Activated CD4-positive, alpha-beta T cell treated with anti-CD3 and anti-CD28 coated beads, Interleukin-2, amount 10 ng/mL, durations not matched to agents 24 days and 14 days (primary cell): Measurements from ENCODE around the gene PLCB1. TPM values are rescaled to one million over a fixed set of nuclear protein-coding genes. Genes with fewer than 3 reads are reported as not detected.
"Not testable (repeated sequence)": the region's sequence is repeated elsewhere in the genome, so short reads cannot be mapped to it uniquely, and the experiment has no call there.

Experiments
- DNase-seq: peaks from one replicate; pipeline ENCODE4 v3.0.0; 2022
- H3K27ac Mint-ChIP-seq: one replicate; pipeline ENCODE4 v1.8.0; 2022; ENCODE audit warnings: mild to moderate bottlenecking, mixed read lengths
- H3K27me3 Mint-ChIP-seq: one replicate; pipeline ENCODE4 v1.8.0; 2022; ENCODE audit warnings: mixed read lengths
- H3K36me3 Mint-ChIP-seq: one replicate; pipeline ENCODE4 v1.8.0; 2022; ENCODE audit warnings: low read depth, mild to moderate bottlenecking, mixed read lengths
- H3K4me1 Mint-ChIP-seq: one replicate; pipeline ENCODE4 v1.8.0; 2021; ENCODE audit warnings: mixed read lengths
- H3K4me3 Mint-ChIP-seq: one replicate; pipeline ENCODE4 v1.8.0; 2022; ENCODE audit warnings: mild to moderate bottlenecking, moderate library complexity, mixed read lengths
- H3K9me3 Mint-ChIP-seq: one replicate; pipeline ENCODE4 v1.8.0; 2021; ENCODE audit warnings: mixed read lengths
- intact Hi-C: fragments of 100-400 bp; cut with micrococcal nuclease; formaldehyde crosslinking; loops from one replicate; pipeline ENCODE4 v1.15.1; 2023
- total RNA-seq: library from RNA; stranded (reverse); gene quantifications from 2 replicates; pipeline ENCODE4 v1.2.3, GENCODE V29; 2022

PLCB1 gene
- total RNA-seq, 1 donor from 2014 or later, result 1.2 TPM

- Mint-ChIP-seq H3K4me3 (no peak overlapping the region), H3K27ac (no peak overlapping the region), H3K9me3 (no peaks in the 10 kb centered on the region), H3K4me1 (no peaks in the 10 kb centered on the region), H3K36me3 (no peaks in the 10 kb centered on the region), H3K27me3 (no peaks in the 10 kb centered on the region)
- no peak for DNase-seq
- intact Hi-C loops, result no loop called here
Observed at GRCh38 chr20:8579035-8579434, 447.0 kb downstream of the PLCB1 start.

- H3K27ac Mint-ChIP-seq, result no peak overlapping the region
- intact Hi-C loops, result no loop called here
- DNase-seq, result no peak
- H3K27me3 Mint-ChIP-seq, result no peaks in the 10 kb centered on the region
- H3K4me3 Mint-ChIP-seq, result no peak overlapping the region
- no peaks in the 10 kb centered on the region for H3K36me3 Mint-ChIP-seq
- no peaks in the 10 kb centered on the region for H3K4me1 Mint-ChIP-seq
- H3K9me3 Mint-ChIP-seq, result no peaks in the 10 kb centered on the region
Observed at GRCh38 chr20:8581446-8582183, 449.5 kb downstream of the PLCB1 start.

GRCh38 chr20:8583012-8583565, 451.0 kb downstream of the PLCB1 start:
- intact Hi-C loops, result no loop called here
- DNase-seq, result no peak
- Mint-ChIP-seq H3K4me1 (no peaks in the 10 kb centered on the region), H3K27ac (no peak overlapping the region), H3K9me3 (no peaks in the 10 kb centered on the region), H3K36me3 (no peaks in the 10 kb centered on the region), H3K27me3 (no peaks in the 10 kb centered on the region), H3K4me3 (no peak overlapping the region)

GRCh38 chr20:8583566-8584043, 451.5 kb downstream of the PLCB1 start:
- Mint-ChIP-seq H3K36me3 (no peaks in the 10 kb centered on the region), H3K27ac (no peak overlapping the region), H3K4me1 (no peaks in the 10 kb centered on the region), H3K4me3 (no peak overlapping the region), H3K27me3 (no peaks in the 10 kb centered on the region), H3K9me3 (no peaks in the 10 kb centered on the region)
- DNase-seq, result no peak
- intact Hi-C loops, result no loop called here

- Mint-ChIP-seq H3K9me3 (no peaks in the 10 kb centered on the region), H3K27me3 (no peaks in the 10 kb centered on the region), H3K36me3 (no peaks in the 10 kb centered on the region), H3K27ac (no peak overlapping the region), H3K4me1 (no peaks in the 10 kb centered on the region), H3K4me3 (no peak overlapping the region)
- intact Hi-C loops, result no loop called here
- DNase-seq, result no peak
Observed at GRCh38 chr20:8587251-8587650, 455.2 kb downstream of the PLCB1 start.

GRCh38 chr20:8587810-8588209, 455.7 kb downstream of the PLCB1 start:
- Mint-ChIP-seq H3K36me3 (no peaks in the 10 kb centered on the region), H3K9me3 (no peaks in the 10 kb centered on the region), H3K27ac (no peak overlapping the region), H3K4me3 (no peak overlapping the region), H3K27me3 (no peaks in the 10 kb centered on the region), H3K4me1 (no peaks in the 10 kb centered on the region)
- intact Hi-C loops, result no loop called here
- DNase-seq, result no peak

GRCh38 chr20:8589956-8590355, 457.9 kb downstream of the PLCB1 start:
- H3K4me1 Mint-ChIP-seq, result no peaks in the 10 kb centered on the region
- no peak overlapping the region for H3K4me3 Mint-ChIP-seq
- H3K36me3 Mint-ChIP-seq, result no peaks in the 10 kb centered on the region
- intact Hi-C loops, result no loop called here
- H3K9me3 Mint-ChIP-seq, result no peaks in the 10 kb centered on the region
- no peak for DNase-seq
- no peak overlapping the region for H3K27ac Mint-ChIP-seq
- no peaks in the 10 kb centered on the region for H3K27me3 Mint-ChIP-seq

GRCh38 chr20:8600910-8601541, 469.0 kb downstream of the PLCB1 start:
- H3K4me1 Mint-ChIP-seq, H3K27me3 Mint-ChIP-seq, intact Hi-C loops, H3K27ac Mint-ChIP-seq, H3K36me3 Mint-ChIP-seq, DNase-seq, H3K4me3 Mint-ChIP-seq: not testable (repeated sequence)
- peaks cover 10% of the 10 kb centered on the region for H3K9me3 Mint-ChIP-seq

- no peak for DNase-seq
- H3K4me3 Mint-ChIP-seq, result no peak overlapping the region
Observed at GRCh38 chr20:8601542-8601912, 469.5 kb downstream of the PLCB1 start.

GRCh38 chr20:8602389-8603116, 470.5 kb downstream of the PLCB1 start:
- no peaks in the 10 kb centered on the region for H3K36me3 Mint-ChIP-seq
- H3K4me3 Mint-ChIP-seq, result peak overlapping the region; percentile 64
- H3K27ac Mint-ChIP-seq, result peak overlapping the region; percentile 66
- intact Hi-C loops, result no loop called here
- H3K27me3 Mint-ChIP-seq, result no peaks in the 10 kb centered on the region
- peaks cover 10% of the 10 kb centered on the region for H3K9me3 Mint-ChIP-seq
- peaks cover 9% of the 10 kb centered on the region for H3K4me1 Mint-ChIP-seq
- DNase-seq, result no peak

More at GRCh38 chr20:8601542-8601912, 469.5 kb downstream of the PLCB1 start:
- peaks cover 10% of the 10 kb centered on the region for H3K9me3 Mint-ChIP-seq
- no peaks in the 10 kb centered on the region for H3K27me3 Mint-ChIP-seq
- peaks cover 9% of the 10 kb centered on the region for H3K4me1 Mint-ChIP-seq
- H3K36me3 Mint-ChIP-seq, result no peaks in the 10 kb centered on the region
- peak overlapping the region; percentile 41 for H3K27ac Mint-ChIP-seq
- intact Hi-C loops, result no loop called here

- intact Hi-C loops, result no loop called here
- no peak for DNase-seq
- Mint-ChIP-seq H3K27ac (no peak overlapping the region), H3K36me3 (no peaks in the 10 kb centered on the region), H3K9me3 (peaks cover 3% of the 10 kb centered on the region), H3K4me1 (no peaks in the 10 kb centered on the region), H3K27me3 (no peaks in the 10 kb centered on the region), H3K4me3 (no peak overlapping the region)
Observed at GRCh38 chr20:8608470-8608869, 476.4 kb downstream of the PLCB1 start.

GRCh38 chr20:8616792-8617191, 484.7 kb downstream of the PLCB1 start:
- Mint-ChIP-seq H3K4me1 (no peaks in the 10 kb centered on the region), H3K27me3 (no peaks in the 10 kb centered on the region), H3K4me3 (no peak overlapping the region), H3K9me3 (no peaks in the 10 kb centered on the region), H3K36me3 (no peaks in the 10 kb centered on the region), H3K27ac (no peak overlapping the region)
- no peak for DNase-seq
- intact Hi-C loops, result no loop called here

GRCh38 chr20:8621001-8621400, 488.9 kb downstream of the PLCB1 start:
- intact Hi-C loops, result no loop called here
- Mint-ChIP-seq H3K4me1 (no peaks in the 10 kb centered on the region), H3K27ac (no peak overlapping the region), H3K27me3 (no peaks in the 10 kb centered on the region), H3K4me3 (no peak overlapping the region), H3K36me3 (no peaks in the 10 kb centered on the region), H3K9me3 (no peaks in the 10 kb centered on the region)
- no peak for DNase-seq

- Mint-ChIP-seq H3K9me3 (no peaks in the 10 kb centered on the region), H3K4me1 (no peaks in the 10 kb centered on the region), H3K27me3 (no peaks in the 10 kb centered on the region), H3K36me3 (no peaks in the 10 kb centered on the region), H3K27ac (no peak overlapping the region), H3K4me3 (no peak overlapping the region)
- intact Hi-C loops, result no loop called here
- DNase-seq, result no peak
Observed at GRCh38 chr20:8624046-8624445, 492.0 kb downstream of the PLCB1 start.
